Keratinocyte (primary cell): ENCODE results near the gene ZDHHC20.

ENCODE experiments used
- CTCF ChIP-seq, 3 experiments: IDR thresholded peaks in 1 of 3; conservative IDR thresholded peaks in 1 of 3; optimal IDR thresholded peaks in 1 of 3; 2 replicates in 2 of 3; 3 replicates in 1 of 3; pipeline versions ENCODE3 to v1.5.1; 2011; ENCODE audit warnings: low read length in 3 of 3, mild to moderate bottlenecking in 3 of 3, moderate library complexity in 2 of 3, control low read depth in 1 of 3, inconsistent platforms in 1 of 3; ENCODE audit not compliant: insufficient read depth in 2 of 3; ENCODE audit errors: extremely low read depth in 1 of 3
- EZH2 ChIP-seq: IDR thresholded peaks from one replicate; pipeline ENCODE4 v1.6.1; 2012; ENCODE audit warnings: inconsistent platforms, mild to moderate bottlenecking, low read length, moderate library complexity

- no peak for TF ChIP-seq CTCF (optimal IDR thresholded peaks at IDR 0.05 in 1 of 3, IDR thresholded peaks at IDR 0.05 in 1 of 3, conservative IDR thresholded peaks at IDR 0.05 in 1 of 3; ENCODE audit: extremely low read depth in 1 of 3, insufficient read depth in 2 of 3, low read length in 3 of 3)
- TF ChIP-seq EZH2, result no peak
These were observed 53.8 kb downstream of the ZDHHC20 start for GRCh38 chr13:21405309-21405708.
